ENCODE data around the gene STK35.

Gene STK35

GRCh38 chr20:2156666-2157624 is 55.3 kb downstream of the STK35 start:
- CTCF ChIA-PET = no interaction called here
- WGBS (ENCODE audit: insufficient coverage) = 98% methylated on average over 5 of the region's 11 CpGs
- POLR2A ChIA-PET = no interaction called here
- Histone ChIP-seq H3K4me3 (ENCODE audit: control insufficient read depth in 1 of 7, extremely low read depth in 1 of 7, insufficient read depth in 4 of 7, low read depth in 2 of 7, low read length in 6 of 7) (no peak overlapping the region), H3K4me1 (ENCODE audit: control extremely low read depth in 1 of 4, control insufficient read depth in 4 of 4, insufficient read depth in 4 of 4, low read length in 3 of 4) (no peaks in the 10 kb centered on the region), H3K9me3 (ENCODE audit: control extremely low read depth in 1 of 5, control insufficient read depth in 4 of 5, insufficient read depth in 2 of 5, low read depth in 1 of 5, low read length in 4 of 5) (no peaks in the 10 kb centered on the region), H3K27me3 (replicated peaks in 2 of 5; ENCODE audit: control insufficient read depth in 4 of 5, insufficient read depth in 5 of 5, low read length in 4 of 5) (peaks cover 0 to 2% (median 0%) of the 10 kb centered on the region in 5 experiments), H3K36me3 (ENCODE audit: control insufficient read depth in 4 of 4, insufficient read depth in 4 of 4, low read length in 3 of 4) (no peaks in the 10 kb centered on the region), H3K27ac (ENCODE audit: insufficient read depth in 1 of 2, low read depth in 1 of 2, low read length in 2 of 2, poor library complexity in 1 of 2, severe bottlenecking in 2 of 2) (no peak overlapping the region)
- DNase-seq = no peak

GRCh38 chr20:2162125-2162822 is 60.6 kb downstream of the STK35 start:
- H3K36me3 ChIP-seq (ENCODE audit: control insufficient read depth in 4 of 4, insufficient read depth in 4 of 4, low read length in 3 of 4) = no peaks in the 10 kb centered on the region
- 89% methylated on average over 10 of the region's 12 CpGs for WGBS (ENCODE audit: insufficient coverage)
- H3K27me3 ChIP-seq (replicated peaks in 2 of 5; ENCODE audit: control insufficient read depth in 4 of 5, insufficient read depth in 5 of 5, low read length in 4 of 5) = peaks cover 0 to 8% (median 0%) of the 10 kb centered on the region in 5 experiments
- ChIA-PET POLR2A (no interaction called here), CTCF (interaction anchor here (0.8 to 2.1 kb wide), 3 partner anchors 10 to 14 kb away, joined by 3 to 8 read pairs (median 4); no protein-coding TSS in a partner anchor)
- no peaks in the 10 kb centered on the region for H3K4me1 ChIP-seq (ENCODE audit: control extremely low read depth in 1 of 4, control insufficient read depth in 4 of 4, insufficient read depth in 4 of 4, low read length in 3 of 4)
- DNase-seq = no peak
- H3K4me3 ChIP-seq (ENCODE audit: control insufficient read depth in 1 of 7, extremely low read depth in 1 of 7, insufficient read depth in 4 of 7, low read depth in 2 of 7, low read length in 6 of 7) = no peak overlapping the region
- no peak overlapping the region for H3K27ac ChIP-seq (ENCODE audit: insufficient read depth in 1 of 2, low read depth in 1 of 2, low read length in 2 of 2, poor library complexity in 1 of 2, severe bottlenecking in 2 of 2)
- H3K9me3 ChIP-seq (ENCODE audit: control extremely low read depth in 1 of 5, control insufficient read depth in 4 of 5, insufficient read depth in 2 of 5, low read depth in 1 of 5, low read length in 4 of 5) = no peaks in the 10 kb centered on the region

- Histone ChIP-seq H3K27me3 (replicated peaks in 2 of 5; ENCODE audit: control insufficient read depth in 4 of 5, insufficient read depth in 5 of 5, low read length in 4 of 5) (peaks cover 0 to 9% (median 0%) of the 10 kb centered on the region in 5 experiments), H3K4me1 (ENCODE audit: control extremely low read depth in 1 of 4, control insufficient read depth in 4 of 4, insufficient read depth in 4 of 4, low read length in 3 of 4) (no peaks in the 10 kb centered on the region), H3K4me3 (ENCODE audit: control insufficient read depth in 1 of 7, extremely low read depth in 1 of 7, insufficient read depth in 4 of 7, low read depth in 2 of 7, low read length in 6 of 7) (no peak overlapping the region), H3K27ac (ENCODE audit: insufficient read depth in 1 of 2, low read depth in 1 of 2, low read length in 2 of 2, poor library complexity in 1 of 2, severe bottlenecking in 2 of 2) (no peak overlapping the region), H3K36me3 (ENCODE audit: control insufficient read depth in 4 of 4, insufficient read depth in 4 of 4, low read length in 3 of 4) (no peaks in the 10 kb centered on the region), H3K9me3 (ENCODE audit: control extremely low read depth in 1 of 5, control insufficient read depth in 4 of 5, insufficient read depth in 2 of 5, low read depth in 1 of 5, low read length in 4 of 5) (no peaks in the 10 kb centered on the region)
- ChIA-PET POLR2A (no interaction called here), CTCF (interaction anchor here (0.8 to 2.1 kb wide), 2 partner anchors 10 to 13 kb away, joined by 3 to 8 read pairs; no protein-coding TSS in a partner anchor)
- DNase-seq = no peak
- WGBS (ENCODE audit: insufficient coverage) = 98% methylated on average over 11 of the region's 11 CpGs
Measured at GRCh38 chr20:2162823-2163166, 61.2 kb downstream of the STK35 start.

- WGBS (ENCODE audit: insufficient coverage) = 81% methylated on average over 6 of the region's 8 CpGs
- CTCF ChIA-PET = interaction anchor here (0.8 to 2.1 kb wide), 2 partner anchors 9 to 13 kb away, joined by 3 to 8 read pairs; no protein-coding TSS in a partner anchor
Measured at GRCh38 chr20:2163312-2163711, 61.7 kb downstream of the STK35 start.

GRCh38 chr20:2163757-2164156 is 62.1 kb downstream of the STK35 start:
- Histone ChIP-seq H3K27me3 (replicated peaks in 2 of 5; ENCODE audit: control insufficient read depth in 4 of 5, insufficient read depth in 5 of 5, low read length in 4 of 5) (peaks cover 0 to 9% (median 0%) of the 10 kb centered on the region in 5 experiments), H3K4me1 (ENCODE audit: control extremely low read depth in 1 of 4, control insufficient read depth in 4 of 4, insufficient read depth in 4 of 4, low read length in 3 of 4) (no peaks in the 10 kb centered on the region), H3K9me3 (ENCODE audit: control extremely low read depth in 1 of 5, control insufficient read depth in 4 of 5, insufficient read depth in 2 of 5, low read depth in 1 of 5, low read length in 4 of 5) (no peaks in the 10 kb centered on the region), H3K27ac (ENCODE audit: insufficient read depth in 1 of 2, low read depth in 1 of 2, low read length in 2 of 2, poor library complexity in 1 of 2, severe bottlenecking in 2 of 2) (no peak overlapping the region), H3K4me3 (ENCODE audit: control insufficient read depth in 1 of 7, extremely low read depth in 1 of 7, insufficient read depth in 4 of 7, low read depth in 2 of 7, low read length in 6 of 7) (no peak overlapping the region), H3K36me3 (ENCODE audit: control insufficient read depth in 4 of 4, insufficient read depth in 4 of 4, low read length in 3 of 4) (no peaks in the 10 kb centered on the region)
- ChIA-PET CTCF (interaction anchor here (2.1 kb wide), 1 partner anchor 9 kb away, joined by 8 read pairs; no protein-coding TSS in a partner anchor), POLR2A (no interaction called here)
- DNase-seq = no peak
- WGBS (ENCODE audit: insufficient coverage) = 100% methylated on average over 4 of the region's 4 CpGs

More at GRCh38 chr20:2163312-2163711, 61.7 kb downstream of the STK35 start:
- H3K27me3 ChIP-seq (replicated peaks in 2 of 5; ENCODE audit: control insufficient read depth in 4 of 5, insufficient read depth in 5 of 5, low read length in 4 of 5) = peaks cover 0 to 9% (median 0%) of the 10 kb centered on the region in 5 experiments
- H3K4me3 ChIP-seq (ENCODE audit: control insufficient read depth in 1 of 7, extremely low read depth in 1 of 7, insufficient read depth in 4 of 7, low read depth in 2 of 7, low read length in 6 of 7) = no peak overlapping the region
- POLR2A ChIA-PET = no interaction called here
- H3K27ac ChIP-seq (ENCODE audit: insufficient read depth in 1 of 2, low read depth in 1 of 2, low read length in 2 of 2, poor library complexity in 1 of 2, severe bottlenecking in 2 of 2) = no peak overlapping the region
- H3K9me3 ChIP-seq (ENCODE audit: control extremely low read depth in 1 of 5, control insufficient read depth in 4 of 5, insufficient read depth in 2 of 5, low read depth in 1 of 5, low read length in 4 of 5) = no peaks in the 10 kb centered on the region
- DNase-seq = no peak
- H3K4me1 ChIP-seq (ENCODE audit: control extremely low read depth in 1 of 4, control insufficient read depth in 4 of 4, insufficient read depth in 4 of 4, low read length in 3 of 4) = no peaks in the 10 kb centered on the region
- no peaks in the 10 kb centered on the region for H3K36me3 ChIP-seq (ENCODE audit: control insufficient read depth in 4 of 4, insufficient read depth in 4 of 4, low read length in 3 of 4)

- WGBS (ENCODE audit: insufficient coverage) = 100% methylated on average over 5 of the region's 7 CpGs
- no peak for DNase-seq
- Histone ChIP-seq H3K9me3 (ENCODE audit: control extremely low read depth in 1 of 5, control insufficient read depth in 4 of 5, insufficient read depth in 2 of 5, low read depth in 1 of 5, low read length in 4 of 5) (no peaks in the 10 kb centered on the region), H3K4me3 (ENCODE audit: control insufficient read depth in 1 of 7, extremely low read depth in 1 of 7, insufficient read depth in 4 of 7, low read depth in 2 of 7, low read length in 6 of 7) (no peak overlapping the region), H3K4me1 (ENCODE audit: control extremely low read depth in 1 of 4, control insufficient read depth in 4 of 4, insufficient read depth in 4 of 4, low read length in 3 of 4) (no peaks in the 10 kb centered on the region), H3K27me3 (replicated peaks in 2 of 5; ENCODE audit: control insufficient read depth in 4 of 5, insufficient read depth in 5 of 5, low read length in 4 of 5) (peaks cover 0 to 9% (median 0%) of the 10 kb centered on the region in 5 experiments), H3K27ac (ENCODE audit: insufficient read depth in 1 of 2, low read depth in 1 of 2, low read length in 2 of 2, poor library complexity in 1 of 2, severe bottlenecking in 2 of 2) (no peak overlapping the region), H3K36me3 (ENCODE audit: control insufficient read depth in 4 of 4, insufficient read depth in 4 of 4, low read length in 3 of 4) (no peaks in the 10 kb centered on the region)
- ChIA-PET POLR2A (no interaction called here), CTCF (interaction anchor here (2.1 kb wide), 1 partner anchor 8 kb away, joined by 8 read pairs; no protein-coding TSS in a partner anchor)
Measured at GRCh38 chr20:2164421-2164820, 62.8 kb downstream of the STK35 start.
